Choroid plexus epithelial cell (primary cell): ENCODE data around the gene CLIC3.
A peak's percentile ranks its signal among the peaks of the same experiment; 100 is the strongest.
"Not testable (repeated sequence)": the region's sequence is repeated elsewhere in the genome, so short reads cannot be mapped to it uniquely, and the experiment has no call there.

Experiments used
- DNase-seq: peaks from one replicate; pipeline ENCODE4 v3.0.0-alpha.2; 2010; ENCODE audit warnings: low read depth
- H3K4me3 ChIP-seq: 2 replicates; pipeline ENCODE4 v1.5.1; 2011; ENCODE audit warnings: low read depth, mild to moderate bottlenecking, control low read depth, low read length, moderate library complexity
- CTCF ChIP-seq: conservative IDR thresholded peaks from 2 replicates; pipeline ENCODE4 v1.5.1; 2011; ENCODE audit warnings: low read depth, mild to moderate bottlenecking, control low read depth, inconsistent platforms, low read length, moderate library complexity

Gene CLIC3

GRCh38 chr9:137035507-137035834 is 39.1 kb upstream of the CLIC3 start:
- DNase-seq = no peak
- H3K4me3 ChIP-seq = no peak overlapping the region
- no peak for TF ChIP-seq CTCF

GRCh38 chr9:137034709-137035506 is 38.5 kb upstream of the CLIC3 start:
- peak; percentile 92 for DNase-seq
- TF ChIP-seq CTCF = peak; percentile 89
- no peak overlapping the region for H3K4me3 ChIP-seq

- no peak for DNase-seq
- H3K4me3 ChIP-seq = no peak overlapping the region
- TF ChIP-seq CTCF = no peak
Observed at GRCh38 chr9:137034039-137034708, 37.8 kb upstream of the CLIC3 start.

GRCh38 chr9:137033481-137033880 is 37.1 kb upstream of the CLIC3 start:
- DNase-seq, H3K4me3 ChIP-seq: not testable (repeated sequence)

GRCh38 chr9:137032858-137033257 is 36.5 kb upstream of the CLIC3 start:
- DNase-seq = no peak
- TF ChIP-seq CTCF = no peak
- no peak overlapping the region for H3K4me3 ChIP-seq

- no peak within 1 kb of the TSS for H3K4me3 ChIP-seq
- no peak for TF ChIP-seq CTCF
- no peak for DNase-seq
Observed at GRCh38 chr9:137031904-137032640, 35.7 kb upstream of the CLIC3 start, which contains the start of gene FUT7. Gene FUT7 (minus strand): TSS chr9:137032088. CDS start chr9:137031991, 97 bp downstream.

GRCh38 chr9:137030538-137031527 is 34.5 kb upstream of the CLIC3 start:
- no peak for TF ChIP-seq CTCF
- DNase-seq = no peak

More at GRCh38 chr9:137030538-137031527, 34.5 kb upstream of the CLIC3 start:
- no peak overlapping the region for H3K4me3 ChIP-seq
